ENCODE measurements around the gene LRRC56. TPM values are rescaled to one million over a fixed set of nuclear protein-coding genes. Genes with fewer than 3 reads are reported as not detected.
A peak's percentile ranks its signal among the peaks of the same experiment; 100 is the strongest.

Gene LRRC56
- total and polyA plus RNA-seq, 2 of the 13 experiments (the other 11 are each of a cell fraction or from before 2014, with no cell fraction given), result 0.11 to 0.29 TPM

GRCh38 chr11:565921-566509, 28.7 kb downstream of the LRRC56 start (continued):
- TF ChIP-seq KLF16 (CRISPR knock-in tag; IDR thresholded peaks at IDR 0.05) (no peak), RFX3 (CRISPR knock-in tag; IDR thresholded peaks at IDR 0.05) (no peak), ZNF615 (CRISPR knock-in tag; IDR thresholded peaks at IDR 0.05; ENCODE audit: borderline replicate concordance) (no peak), SAFB2 (CRISPR knock-in tag; IDR thresholded peaks at IDR 0.05; ENCODE audit: borderline replicate concordance, low read depth) (no peak), TRAFD1 (CRISPR knock-in tag; IDR thresholded peaks at IDR 0.05; ENCODE audit: borderline replicate concordance) (no peak), ZNF530 (CRISPR knock-in tag; IDR thresholded peaks at IDR 0.05; ENCODE audit: low read depth) (no peak), ZNF720 (CRISPR knock-in tag; IDR thresholded peaks at IDR 0.05) (no peak), RBAK (CRISPR knock-in tag; IDR thresholded peaks at IDR 0.05) (no peak), IRF9 (CRISPR knock-in tag; IDR thresholded peaks at IDR 0.05; ENCODE audit: borderline replicate concordance) (no peak), RNF2 (conservative IDR thresholded peaks at IDR 0.05; ENCODE audit: low read depth) (no peak), KDM2A (CRISPR knock-in tag; IDR thresholded peaks at IDR 0.05; ENCODE audit: borderline replicate concordance, low read depth) (peak; percentile 51; the same call in 1 of the 2 replicates), TCF12 (IDR thresholded peaks at IDR 0.05) (no peak), TCF12 (CRISPR knock-in tag; IDR thresholded peaks at IDR 0.05) (no peak), PRPF4 (IDR thresholded peaks at IDR 0.05; ENCODE audit: low read depth, low read length, poor library complexity, severe bottlenecking) (no peak), ZMYM4 (CRISPR knock-in tag; IDR thresholded peaks at IDR 0.05) (peak; percentile 26; the same call in 1 of the 2 replicates), ZKSCAN1 (IDR thresholded peaks at IDR 0.05; ENCODE audit: low read length) (no peak), JUND (CRISPR knock-in tag; IDR thresholded peaks at IDR 0.05) (no peak), ZNF670 (CRISPR knock-in tag; IDR thresholded peaks at IDR 0.05; ENCODE audit: borderline replicate concordance) (no peak), ZNF414 (CRISPR knock-in tag; IDR thresholded peaks at IDR 0.05) (peak; percentile 61; the same call in 1 of the 2 replicates), ZNF614 (CRISPR knock-in tag; IDR thresholded peaks at IDR 0.05; ENCODE audit: borderline replicate concordance) (no peak), HOXA3 (CRISPR knock-in tag; IDR thresholded peaks at IDR 0.05) (no peak), ZNF563 (CRISPR knock-in tag; IDR thresholded peaks at IDR 0.05) (no peak), ZNF780A (CRISPR knock-in tag; IDR thresholded peaks at IDR 0.05) (no peak), ZNF292 (CRISPR knock-in tag; IDR thresholded peaks at IDR 0.05; ENCODE audit: borderline replicate concordance, low read depth) (no peak), AGO2 (optimal IDR thresholded peaks at IDR 0.05; ENCODE audit: low read depth, low read length) (peak; percentile 80), ZNF652 (CRISPR knock-in tag; IDR thresholded peaks at IDR 0.05; ENCODE audit: borderline replicate concordance, low read depth) (no peak), KLF13 (CRISPR knock-in tag; IDR thresholded peaks at IDR 0.05) (no peak), FOXK2 (IDR thresholded peaks at IDR 0.05) (no peak), ZNF775 (CRISPR knock-in tag; IDR thresholded peaks at IDR 0.05; ENCODE audit: borderline replicate concordance) (no peak)
